SH-SY5Y (cell line): Measurements from ENCODE around the gene CHMP4A.

Experiments
- GATA2 ChIP-seq: IDR thresholded peaks from 2 replicates; pipeline ENCODE4 v1.6.1; 2011; ENCODE audit warnings: mild to moderate bottlenecking, low read depth, low read length
- GATA3 ChIP-seq: IDR thresholded peaks from 2 replicates; pipeline ENCODE4 v1.6.1; 2011; ENCODE audit warnings: low read depth, mild to moderate bottlenecking, low read length, moderate library complexity

Gene CHMP4A

DNA sequence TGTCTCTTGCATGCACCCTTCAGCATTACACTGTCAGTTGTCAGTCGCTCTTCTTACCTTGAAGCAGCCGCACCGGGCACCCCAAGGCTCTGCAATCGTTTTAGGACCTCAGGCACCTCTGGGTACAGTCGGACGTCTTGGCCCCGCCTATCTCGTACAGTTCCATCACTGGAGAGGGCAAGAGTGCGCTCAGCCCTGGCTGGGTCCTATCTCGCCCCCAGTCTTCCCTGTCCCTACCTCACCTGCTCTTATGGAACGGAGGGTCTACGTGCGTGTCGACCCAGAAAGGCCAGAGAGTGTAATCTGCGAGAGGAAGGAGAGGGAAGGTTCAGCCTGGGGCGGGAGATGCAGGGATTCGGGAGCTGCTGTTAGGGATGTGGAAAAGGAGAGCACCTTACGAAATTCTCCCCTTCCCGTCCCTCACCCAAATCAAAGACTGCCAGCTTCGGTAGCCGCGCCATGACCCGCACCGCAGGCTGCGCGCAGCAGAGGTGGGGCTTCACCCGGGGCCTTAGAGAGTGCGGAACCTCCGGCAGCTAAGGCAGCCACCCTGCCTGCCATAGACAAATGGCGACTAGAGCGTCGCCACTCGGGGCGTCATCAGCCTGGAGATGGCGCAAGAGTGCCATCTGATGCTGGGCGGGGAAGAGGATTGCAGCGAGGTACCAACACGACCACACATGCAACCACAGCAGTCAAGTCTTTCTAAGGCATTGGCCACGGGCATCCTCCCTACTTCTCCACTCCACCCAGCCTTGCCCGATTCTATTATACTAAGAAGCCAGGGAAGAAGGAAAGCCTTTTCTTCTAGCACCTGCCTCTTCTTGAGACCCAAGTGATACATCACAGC is 2.4 kb upstream of the CHMP4A start, which contains the start of gene MDP1:
Gene MDP1 (minus strand): TSS at position 572 of the 850 bp plus-strand sequence. CDS start 111 bp downstream, at position 461.
- no peak for TF ChIP-seq GATA2
- no peak for TF ChIP-seq GATA3

GRCh38 chr14:24213866-24214662 is 776 bp upstream of the CHMP4A start:
- TF ChIP-seq GATA2: no peak

DNA sequence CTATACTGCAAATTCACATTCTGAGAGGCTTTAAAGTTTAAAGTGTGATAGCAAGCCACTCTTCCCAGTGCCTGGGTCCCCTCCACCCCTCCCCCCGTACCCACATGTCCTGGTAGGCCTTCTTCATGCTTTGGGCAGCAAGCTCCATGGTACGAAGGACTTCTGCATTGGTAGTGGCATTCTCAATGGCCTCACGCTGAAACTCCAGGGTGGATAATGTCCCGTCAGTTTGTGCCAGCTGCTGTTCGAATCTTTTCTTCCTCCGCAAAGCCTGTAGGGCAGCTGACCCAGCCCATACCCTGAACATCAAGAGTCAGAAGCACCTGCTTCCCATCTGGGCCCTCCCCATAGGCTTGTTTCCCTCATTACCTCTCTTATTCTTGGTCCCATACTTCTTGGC is 2.0 kb downstream of the CHMP4A start:
- TF ChIP-seq GATA3: no peak
- no peak for TF ChIP-seq GATA2

- TF ChIP-seq GATA3 (no peak), GATA2 (no peak)
These were observed 5.7 kb downstream of the CHMP4A start for GRCh38 chr14:24207625-24208024.

GRCh38 chr14:24207104-24207551 is 6.2 kb downstream of the CHMP4A start:
- TF ChIP-seq GATA3: no peak
- TF ChIP-seq GATA2: no peak

DNA sequence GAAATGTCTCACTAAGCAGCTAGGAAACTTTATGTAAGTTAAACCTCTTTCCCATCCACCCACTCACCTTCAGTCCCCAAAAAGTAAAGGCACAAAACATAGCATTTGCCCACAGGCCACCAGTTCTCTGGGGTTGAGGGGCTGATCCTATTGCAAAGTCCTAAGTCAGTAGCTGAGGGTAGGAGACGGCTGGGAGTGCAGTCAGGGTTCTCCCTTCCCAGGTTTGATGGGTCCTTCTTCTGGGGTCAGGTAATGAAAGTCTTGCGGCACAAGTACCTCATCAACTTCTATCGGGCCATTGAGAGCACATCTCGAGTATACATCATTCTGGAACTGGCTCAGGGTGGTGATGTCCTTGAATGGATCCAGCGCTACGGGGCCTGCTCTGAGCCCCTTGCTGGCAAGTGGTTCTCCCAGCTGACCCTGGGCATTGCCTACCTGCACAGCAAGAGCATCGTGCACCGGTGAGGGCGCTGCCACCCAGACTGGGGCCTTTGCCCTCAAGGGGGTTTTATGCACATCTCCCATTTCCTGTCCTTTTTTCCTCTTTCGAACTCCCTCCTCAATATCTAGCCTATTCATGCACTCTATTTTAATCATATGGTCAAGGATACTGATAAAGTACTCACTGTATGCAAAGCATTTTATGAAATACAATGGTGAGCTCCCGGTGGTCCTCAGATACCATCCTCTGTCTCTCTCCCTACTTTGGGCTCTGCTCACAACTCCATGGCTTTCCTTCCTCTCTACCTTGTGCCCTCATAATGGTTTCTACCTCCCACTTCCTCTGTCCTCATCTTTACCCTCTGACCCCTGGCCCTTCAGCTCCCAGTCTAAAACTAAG is 6.8 kb downstream of the CHMP4A start:
- TF ChIP-seq GATA2 (no peak), GATA3 (no peak)

GRCh38 chr14:24204163-24205146 is 8.8 kb downstream of the CHMP4A start:
- TF ChIP-seq GATA3 (no peak), GATA2 (no peak)

DNA sequence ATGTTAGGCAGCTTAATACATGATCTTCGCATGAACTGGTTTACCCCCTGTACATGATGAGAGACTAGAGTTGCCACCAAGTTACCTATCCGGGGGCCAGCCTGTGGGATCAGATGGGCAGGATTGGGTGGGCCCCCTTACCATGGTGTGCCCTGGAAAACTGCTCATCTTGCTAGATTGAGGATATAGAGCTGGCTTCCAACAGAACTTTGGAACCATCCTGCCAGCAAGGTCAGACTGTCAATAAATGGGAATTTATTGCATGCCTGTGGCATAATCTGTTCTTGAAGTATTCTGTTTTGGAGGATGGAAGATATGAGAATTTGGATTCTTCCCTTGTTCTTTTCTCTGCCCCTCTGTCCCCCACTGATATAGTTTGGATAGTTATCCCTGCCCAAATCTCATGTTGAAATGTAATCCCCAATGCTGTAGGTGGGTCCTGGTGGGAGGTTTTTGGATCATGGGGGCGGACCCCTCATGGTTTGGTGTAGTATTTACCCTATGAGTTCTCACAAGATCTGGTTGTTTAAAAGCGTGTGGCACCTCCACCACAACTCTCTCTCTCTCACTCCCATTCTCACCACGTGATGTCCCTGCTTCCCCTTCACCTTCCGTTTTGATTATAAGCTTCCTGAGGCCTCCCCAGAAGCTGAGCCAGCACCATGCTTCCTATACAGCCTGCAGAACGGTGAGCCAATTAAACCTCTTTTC is 14.3 kb downstream of the CHMP4A start:
- TF ChIP-seq GATA3 (no peak), GATA2 (no peak)

GRCh38 chr14:24197056-24197450 is 16.2 kb downstream of the CHMP4A start:
- TF ChIP-seq GATA3 (no peak), GATA2 (no peak)

DNA sequence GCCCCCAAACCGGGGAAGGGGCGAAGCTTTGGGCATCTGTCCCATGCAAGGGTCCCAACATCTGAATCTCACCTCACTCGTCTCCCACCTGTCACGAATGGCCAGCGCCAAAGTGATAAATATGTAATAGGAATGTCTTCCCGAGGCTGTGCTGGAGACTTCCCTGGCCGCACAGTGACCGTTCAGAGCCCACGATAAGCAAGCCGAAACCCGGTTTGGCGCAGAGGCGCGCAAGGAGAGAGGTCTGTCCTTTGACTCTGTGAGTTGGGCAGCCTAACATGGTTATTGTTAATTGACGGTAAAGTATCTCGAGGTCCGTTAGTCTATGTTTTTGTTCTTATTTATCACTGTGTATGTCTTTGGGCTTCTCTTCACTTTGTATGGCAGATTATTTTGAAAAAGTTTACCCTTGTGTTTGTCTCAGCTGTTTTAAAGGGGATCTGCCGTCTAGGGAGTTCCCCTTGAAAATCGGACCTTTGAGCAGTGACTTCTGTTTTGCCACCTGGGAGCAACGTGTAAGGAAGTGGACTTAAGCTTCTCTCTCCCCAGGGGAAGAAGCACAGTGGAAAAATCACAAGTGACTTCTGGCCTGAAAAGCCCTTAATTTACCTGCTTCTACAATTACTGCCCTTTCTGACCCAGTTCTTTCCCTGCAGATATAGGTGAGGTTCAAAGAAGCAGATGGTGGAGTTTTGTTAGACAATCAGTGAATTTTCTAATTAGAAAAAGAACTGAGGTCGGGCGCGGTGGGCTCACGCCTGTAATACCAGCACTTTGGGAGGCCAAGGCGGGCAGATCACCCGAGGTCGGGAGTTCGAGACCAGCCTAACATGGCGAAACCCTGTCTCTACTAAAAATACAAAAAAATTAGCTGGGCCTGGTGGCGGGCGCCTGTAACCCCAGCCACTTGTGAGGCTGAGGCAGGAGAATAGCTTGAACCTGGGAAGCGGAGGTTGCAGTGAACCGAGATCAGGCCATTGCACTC is 16.9 kb downstream of the CHMP4A start:
- no peak for TF ChIP-seq GATA3
- TF ChIP-seq GATA2: no peak
